Progenitor cell of endocrine pancreas (in vitro differentiated cells): ENCODE measurements around the gene CTNNA3. TPM values are rescaled to one million over a fixed set of nuclear protein-coding genes. Genes with fewer than 3 reads are reported as not detected.

Experiments used
- DNase-seq: peaks from one replicate; pipeline ENCODE4 v3.0.0; 2021; ENCODE audit warnings: low spot score; ENCODE audit not compliant: unreplicated experiment
- H3K27ac Mint-ChIP-seq: 2 replicates; pipeline ENCODE4 v1.8.0; 2021; ENCODE audit warnings: mild to moderate bottlenecking, moderate library complexity, mixed read lengths
- H3K27me3 Mint-ChIP-seq: 2 replicates; pipeline ENCODE4 v1.8.0; 2021; ENCODE audit warnings: mixed read lengths
- H3K36me3 Mint-ChIP-seq: 2 replicates; pipeline ENCODE4 v1.8.0; 2022; ENCODE audit warnings: mixed read lengths; ENCODE audit not compliant: insufficient read depth
- H3K4me1 Mint-ChIP-seq: 2 replicates; pipeline ENCODE4 v1.8.0; 2021; ENCODE audit warnings: low read depth, mixed read lengths
- H3K4me3 Mint-ChIP-seq: 2 replicates; pipeline ENCODE4 v1.8.0; 2021; ENCODE audit warnings: low read depth, mild to moderate bottlenecking, moderate library complexity, mixed read lengths
- H3K9me3 Mint-ChIP-seq: 2 replicates; pipeline ENCODE4 v1.8.0; 2021; ENCODE audit warnings: low read depth, mixed read lengths
- CTCF ChIP-seq: fragments of 200-600 bp; sonication (generic); IDR thresholded peaks from one replicate; pipeline ENCODE4 v1.5.0; 2021; ENCODE audit warnings: antibody characterized with exemption, mild to moderate bottlenecking; ENCODE audit not compliant: unreplicated experiment
- total RNA-seq: library from RNA; stranded (reverse); gene quantifications from 2 replicates; pipeline ENCODE4 v1.2.1, GENCODE V29; 2021

Gene CTNNA3
- total RNA-seq, 1 donor from 2014 or later = 1.7 TPM

- no peak for TF ChIP-seq CTCF
- H3K4me3 Mint-ChIP-seq = no peak overlapping the region
- H3K4me1 Mint-ChIP-seq = peaks cover 26% of the 10 kb centered on the region
- no peaks in the 10 kb centered on the region for H3K27me3 Mint-ChIP-seq
- peak overlapping the region; percentile 47 for H3K27ac Mint-ChIP-seq
- no peaks in the 10 kb centered on the region for H3K36me3 Mint-ChIP-seq
- no peak for DNase-seq
- peaks cover 2% of the 10 kb centered on the region for H3K9me3 Mint-ChIP-seq
Measured at GRCh38 chr10:66844176-66844942, 851.6 kb downstream of the CTNNA3 start.

GRCh38 chr10:66843396-66843795, 852.6 kb downstream of the CTNNA3 start:
- no peak overlapping the region for H3K4me3 Mint-ChIP-seq
- no peaks in the 10 kb centered on the region for H3K36me3 Mint-ChIP-seq

GRCh38 chr10:66842867-66843266, 853.1 kb downstream of the CTNNA3 start:
- Mint-ChIP-seq H3K4me1 (peaks cover 26% of the 10 kb centered on the region), H3K4me3 (peak overlapping the region; percentile 5), H3K27ac (peak overlapping the region; percentile 15), H3K9me3 (peaks cover 2% of the 10 kb centered on the region), H3K27me3 (no peaks in the 10 kb centered on the region), H3K36me3 (no peaks in the 10 kb centered on the region)
- no peak for TF ChIP-seq CTCF
- no peak for DNase-seq

More at GRCh38 chr10:66843396-66843795, 852.6 kb downstream of the CTNNA3 start:
- TF ChIP-seq CTCF = no peak
- DNase-seq = no peak
- H3K27ac Mint-ChIP-seq = no peak overlapping the region
- H3K9me3 Mint-ChIP-seq = peaks cover 2% of the 10 kb centered on the region
- no peaks in the 10 kb centered on the region for H3K27me3 Mint-ChIP-seq
- H3K4me1 Mint-ChIP-seq = peaks cover 26% of the 10 kb centered on the region

GRCh38 chr10:66842371-66842770, 853.6 kb downstream of the CTNNA3 start:
- H3K4me3 Mint-ChIP-seq = no peak overlapping the region
- H3K27me3 Mint-ChIP-seq = no peaks in the 10 kb centered on the region
- no peak for TF ChIP-seq CTCF
- H3K4me1 Mint-ChIP-seq = peaks cover 26% of the 10 kb centered on the region
- DNase-seq = no peak
- H3K36me3 Mint-ChIP-seq = no peaks in the 10 kb centered on the region
- no peak overlapping the region for H3K27ac Mint-ChIP-seq
- H3K9me3 Mint-ChIP-seq = peaks cover 2% of the 10 kb centered on the region

- no peaks in the 10 kb centered on the region for H3K9me3 Mint-ChIP-seq
- H3K4me1 Mint-ChIP-seq = peaks cover 21% of the 10 kb centered on the region
- TF ChIP-seq CTCF = no peak
- DNase-seq = no peak
- no peak overlapping the region for H3K27ac Mint-ChIP-seq
- no peaks in the 10 kb centered on the region for H3K27me3 Mint-ChIP-seq
- H3K36me3 Mint-ChIP-seq = no peaks in the 10 kb centered on the region
- H3K4me3 Mint-ChIP-seq = no peak overlapping the region
Measured at GRCh38 chr10:66838656-66839055, 857.3 kb downstream of the CTNNA3 start.
